DOHH2 (cell line): ENCODE measurements around the gene SDCCAG8.

Source experiments
- H3F3A ChIP-seq: fragments of 200-600 bp; sonication (generic), shearing (Covaris generic); 2 replicates; pipeline ENCODE4 v1.6.0; 2016; ENCODE audit warnings: antibody characterized with exemption, mild to moderate bottlenecking; ENCODE audit not compliant: control insufficient read depth, insufficient read depth
- H3K27ac ChIP-seq: fragments of 200-600 bp; sonication (generic); 2 replicates; pipeline ENCODE4 v1.5.1; 2014; ENCODE audit warnings: low read depth, mild to moderate bottlenecking, low read length, moderate library complexity
- H3K27me3 ChIP-seq: fragments of 200-600 bp; sonication (generic); 2 replicates; pipeline ENCODE4 v1.6.1; 2014; ENCODE audit warnings: mild to moderate bottlenecking, low read length, mixed read lengths; ENCODE audit not compliant: control insufficient read depth
- H3K36me3 ChIP-seq: fragments of 200-600 bp; sonication (generic); 2 replicates; pipeline ENCODE4 v1.6.1; 2014; ENCODE audit warnings: mild to moderate bottlenecking, low read length, moderate library complexity, mixed read lengths; ENCODE audit not compliant: control insufficient read depth
- H3K4me1 ChIP-seq: fragments of 200-600 bp; sonication (generic); 2 replicates; pipeline ENCODE4 v1.6.1; 2014; ENCODE audit warnings: mild to moderate bottlenecking, low read length, mixed read lengths; ENCODE audit not compliant: control insufficient read depth
- H3K4me2 ChIP-seq: fragments of 200-600 bp; sonication (generic); 2 replicates; pipeline ENCODE4 v1.6.0; 2014; ENCODE audit warnings: mild to moderate bottlenecking, low read length, moderate library complexity
- H3K4me3 ChIP-seq: fragments of 200-600 bp; sonication (generic); 2 replicates; pipeline ENCODE4 v1.5.1; 2014; ENCODE audit warnings: mild to moderate bottlenecking, low read length, mixed read lengths
- H3K79me2 ChIP-seq: fragments of 200-600 bp; sonication (generic); 2 replicates; pipeline ENCODE4 v1.6.1; 2014; ENCODE audit warnings: mild to moderate bottlenecking, low read length, mixed read lengths; ENCODE audit not compliant: control insufficient read depth
- H3K9me2 ChIP-seq: fragments of 200-600 bp; sonication (generic); replicated peaks from 2 replicates; pipeline ENCODE4 v1.6.1; 2014; ENCODE audit warnings: mild to moderate bottlenecking, low read length, mixed read lengths; ENCODE audit not compliant: control insufficient read depth
- H3K9me3 ChIP-seq: fragments of 200-600 bp; sonication (generic); 2 replicates; pipeline ENCODE4 v1.6.1; 2014; ENCODE audit warnings: antibody characterized with exemption, low read length, mixed read lengths; ENCODE audit not compliant: control insufficient read depth, insufficient read depth
- H4K20me1 ChIP-seq: fragments of 200-600 bp; sonication (generic); 2 replicates; pipeline ENCODE4 v1.6.0; 2014; ENCODE audit warnings: low read depth, mild to moderate bottlenecking, antibody characterized with exemption, low read length, moderate library complexity; ENCODE audit not compliant: control insufficient read depth, insufficient read depth
- CTCF ChIP-seq: fragments of 200-600 bp; sonication (generic); IDR thresholded peaks from one replicate; pipeline ENCODE4 v1.5.1; 2014; ENCODE audit warnings: antibody characterized with exemption, mild to moderate bottlenecking, low read depth, low read length; ENCODE audit not compliant: poor library complexity, severe bottlenecking
- EZH2phosphoT487 ChIP-seq: fragments of 200-600 bp; sonication (generic); IDR thresholded peaks from 2 replicates; pipeline ENCODE4 v1.6.1; 2017; ENCODE audit warnings: borderline replicate concordance, mild to moderate bottlenecking, antibody characterized with exemption, low read length, moderate library complexity, mixed read lengths

Gene SDCCAG8

DNA sequence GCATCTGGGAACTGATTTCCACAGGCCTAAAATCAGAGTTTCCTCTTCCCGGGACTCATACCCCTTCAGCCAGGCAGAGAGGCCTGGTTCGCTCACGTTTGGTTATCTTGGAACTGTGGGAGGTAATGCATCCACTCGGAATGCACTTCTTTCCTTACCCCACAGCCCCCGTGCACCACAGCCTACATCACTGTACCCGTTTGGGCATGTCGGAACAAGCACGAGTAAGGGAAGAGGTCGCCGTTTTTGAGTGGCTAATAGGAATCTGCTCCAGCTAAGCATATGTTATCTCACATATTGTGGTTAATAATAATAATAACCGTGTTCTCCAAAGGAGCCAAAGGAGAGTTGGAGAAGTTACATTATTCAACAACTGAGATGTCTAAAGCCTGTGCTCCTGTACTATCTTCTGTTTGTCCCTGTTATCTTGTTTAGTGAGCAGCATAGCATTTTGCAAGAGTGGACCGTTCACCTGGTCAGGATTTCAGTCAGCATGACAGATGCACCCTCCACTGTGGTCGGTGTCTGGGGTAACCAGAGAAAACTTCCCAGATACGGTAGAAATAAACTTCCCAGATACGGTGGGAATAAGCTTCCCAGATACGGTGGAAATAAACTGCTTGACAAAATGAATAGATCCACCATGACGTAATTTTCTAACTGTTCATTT lies 198.6 kb downstream of the SDCCAG8 start:
- H3K9me2 ChIP-seq: no peaks in the 10 kb centered on the region
- H3F3A ChIP-seq: no peaks in the 10 kb centered on the region
- TF ChIP-seq EZH2phosphoT487 (no peak), CTCF (no peak)
- no peaks in the 10 kb centered on the region for H3K27me3 ChIP-seq
- no peaks in the 10 kb centered on the region for H3K9me3 ChIP-seq
- H4K20me1 ChIP-seq: no peaks in the 10 kb centered on the region
- no peaks in the 10 kb centered on the region for H3K36me3 ChIP-seq
- H3K4me1 ChIP-seq: peaks cover 7% of the 10 kb centered on the region
- no peaks in the 10 kb centered on the region for H3K79me2 ChIP-seq
- H3K4me3 ChIP-seq: no peak overlapping the region
- no peak overlapping the region for H3K4me2 ChIP-seq
- H3K27ac ChIP-seq: no peak overlapping the region

DNA sequence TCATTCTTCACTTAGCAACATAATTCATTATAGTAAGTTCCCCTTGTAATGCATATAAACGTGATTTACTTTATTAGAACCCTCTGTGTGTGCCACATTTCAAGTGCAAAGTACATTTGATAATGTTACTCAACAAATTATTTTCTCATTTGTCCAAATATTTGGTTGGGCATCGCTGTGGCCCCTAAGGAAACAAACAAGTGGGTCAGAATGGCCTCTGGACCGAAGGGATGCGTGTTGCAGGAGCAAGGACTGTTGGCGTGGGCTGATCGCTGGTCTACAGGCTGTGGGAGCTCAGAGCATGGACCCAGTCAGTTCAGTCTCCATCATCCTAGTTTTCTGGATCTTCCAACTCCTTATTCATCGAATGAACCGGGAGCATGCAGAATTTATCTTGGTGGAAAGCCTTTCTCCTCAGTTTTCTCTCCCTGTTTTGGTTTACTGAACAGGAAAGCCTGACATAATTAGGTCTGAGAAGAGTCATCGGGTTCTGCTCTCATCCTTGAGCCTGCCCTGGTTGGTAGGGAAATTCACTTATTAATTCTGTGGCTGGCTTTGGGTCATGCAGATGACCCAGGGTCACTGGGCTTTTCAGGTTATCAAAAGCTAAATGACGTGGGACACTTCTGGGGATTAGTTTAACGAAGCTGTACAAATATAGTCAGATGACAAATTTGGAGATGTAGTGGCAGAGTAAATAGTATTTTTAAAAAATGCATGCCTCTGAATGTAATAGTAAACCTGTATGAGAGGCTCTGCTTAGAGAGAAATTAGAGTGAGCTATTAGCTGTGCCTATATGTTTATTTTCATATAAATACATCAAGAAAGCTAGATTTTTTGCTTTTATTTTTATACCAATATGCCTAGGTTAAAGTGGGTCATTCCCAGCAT lies 200.2 kb downstream of the SDCCAG8 start:
- no peaks in the 10 kb centered on the region for H3K27me3 ChIP-seq
- H3K79me2 ChIP-seq: no peaks in the 10 kb centered on the region
- no peaks in the 10 kb centered on the region for H3K9me2 ChIP-seq
- no peak overlapping the region for H3K4me2 ChIP-seq
- H3F3A ChIP-seq: no peaks in the 10 kb centered on the region
- H3K27ac ChIP-seq: no peak overlapping the region
- TF ChIP-seq EZH2phosphoT487: no peak
- no peak for TF ChIP-seq CTCF
- H3K4me1 ChIP-seq: peaks cover 7% of the 10 kb centered on the region
- H3K9me3 ChIP-seq: no peaks in the 10 kb centered on the region
- H3K4me3 ChIP-seq: no peak overlapping the region
- H3K36me3 ChIP-seq: no peaks in the 10 kb centered on the region
- no peaks in the 10 kb centered on the region for H4K20me1 ChIP-seq

DNA sequence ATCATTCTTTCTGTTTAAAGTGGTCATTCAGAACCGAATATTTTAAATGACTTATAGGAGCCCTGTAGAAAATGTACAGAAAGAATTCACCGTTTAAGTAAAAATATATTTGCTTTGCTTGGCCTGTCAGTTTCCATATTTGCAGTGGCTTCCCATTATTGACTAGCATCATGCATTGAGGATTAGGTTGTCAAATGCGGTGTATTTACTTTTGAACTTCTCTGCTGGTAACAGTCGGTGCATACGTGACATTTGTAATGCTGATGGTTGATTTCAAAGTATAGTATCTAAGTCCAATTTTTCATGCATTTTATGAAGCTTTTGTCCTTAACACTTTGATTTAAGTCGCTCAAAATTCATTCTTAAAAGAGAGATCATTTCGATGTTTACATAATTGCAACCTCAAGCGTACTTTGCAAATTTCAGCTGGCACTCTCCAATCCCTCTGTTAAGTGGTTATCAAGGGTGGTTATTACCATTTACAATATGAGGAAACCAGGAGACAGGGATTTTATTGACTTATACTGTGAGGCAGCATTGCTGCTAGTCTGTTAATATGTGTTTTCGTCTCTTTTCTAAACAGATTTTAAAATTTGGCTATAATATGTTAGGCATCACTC lies 201.6 kb downstream of the SDCCAG8 start:
- Histone ChIP-seq H3K9me3 (no peaks in the 10 kb centered on the region), H3K27me3 (no peaks in the 10 kb centered on the region), H3K79me2 (no peaks in the 10 kb centered on the region), H3K36me3 (no peaks in the 10 kb centered on the region), H3K4me3 (no peak overlapping the region), H4K20me1 (no peaks in the 10 kb centered on the region), H3K4me1 (peaks cover 7% of the 10 kb centered on the region), H3K27ac (no peak overlapping the region), H3K9me2 (no peaks in the 10 kb centered on the region), H3K4me2 (no peak overlapping the region), H3F3A (no peaks in the 10 kb centered on the region)
- no peak for TF ChIP-seq CTCF
- TF ChIP-seq EZH2phosphoT487: no peak
